ENCODE measurements around the gene GUCA2A.

The GUCA2A gene

DNA sequence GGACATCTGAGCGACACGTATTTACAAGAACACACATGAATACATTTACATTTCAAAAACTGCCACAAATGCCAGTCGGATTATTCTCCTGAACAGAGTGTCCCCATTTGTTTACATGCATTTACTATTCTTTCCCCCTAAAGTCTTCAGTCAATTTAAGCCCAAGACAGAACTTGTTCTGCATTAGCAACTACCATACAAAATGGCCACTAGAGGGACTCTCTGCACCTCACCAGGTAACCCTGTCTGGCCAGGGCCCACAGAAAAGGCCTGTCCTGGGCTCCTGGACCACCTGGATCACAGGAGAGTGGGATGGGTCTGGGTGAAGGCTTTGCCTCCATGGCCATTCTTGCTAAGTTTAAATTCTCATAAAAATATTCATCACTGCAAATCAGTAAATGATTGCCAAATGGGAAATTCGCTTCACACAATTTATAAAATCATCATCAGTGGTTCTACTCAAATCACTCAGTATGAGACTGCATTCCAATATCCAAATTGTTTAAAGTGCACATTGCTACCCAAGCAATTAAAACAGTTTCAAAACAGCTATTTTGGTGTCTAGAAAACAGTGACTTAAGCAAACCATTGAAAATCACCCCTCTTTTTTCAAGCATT lies 12.5 kb upstream of the GUCA2A start:
- DNase-seq = no peak

DNA sequence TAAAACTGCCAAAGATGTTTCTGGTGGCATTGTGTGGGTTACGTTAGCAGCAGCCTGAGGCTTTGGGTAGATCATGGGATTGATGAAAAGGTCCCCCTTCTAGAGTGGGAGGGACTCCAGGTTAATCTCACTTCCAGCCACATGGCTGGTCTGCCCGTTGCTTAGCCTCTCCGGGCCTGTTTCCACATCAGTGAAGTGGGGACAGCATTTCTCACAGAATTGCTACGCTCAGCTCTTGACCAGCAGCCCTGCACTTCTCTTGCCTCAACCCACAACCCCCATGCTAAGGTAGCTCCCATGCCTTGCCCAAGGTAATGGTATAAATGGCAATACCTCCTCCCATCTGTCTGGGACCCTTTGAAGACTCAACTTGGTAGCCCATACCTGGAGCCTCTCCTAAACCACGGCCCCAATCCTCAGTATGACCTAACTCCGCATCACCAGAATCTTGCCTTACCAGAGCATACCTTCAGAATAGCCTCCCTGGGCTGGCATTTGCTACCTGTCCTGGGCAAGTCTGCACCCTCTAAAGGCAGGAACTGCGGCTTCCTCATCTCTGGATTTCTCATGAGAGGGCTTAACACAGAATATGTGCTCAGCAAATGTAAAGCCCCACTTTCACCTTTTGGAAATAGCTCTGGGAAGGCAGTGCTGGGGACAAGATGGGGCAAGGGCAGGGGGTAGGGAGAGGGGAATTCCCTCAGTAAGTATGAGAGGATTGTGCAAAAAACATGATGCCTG lies 10.9 kb upstream of the GUCA2A start:
- DNase-seq = no peak

DNA sequence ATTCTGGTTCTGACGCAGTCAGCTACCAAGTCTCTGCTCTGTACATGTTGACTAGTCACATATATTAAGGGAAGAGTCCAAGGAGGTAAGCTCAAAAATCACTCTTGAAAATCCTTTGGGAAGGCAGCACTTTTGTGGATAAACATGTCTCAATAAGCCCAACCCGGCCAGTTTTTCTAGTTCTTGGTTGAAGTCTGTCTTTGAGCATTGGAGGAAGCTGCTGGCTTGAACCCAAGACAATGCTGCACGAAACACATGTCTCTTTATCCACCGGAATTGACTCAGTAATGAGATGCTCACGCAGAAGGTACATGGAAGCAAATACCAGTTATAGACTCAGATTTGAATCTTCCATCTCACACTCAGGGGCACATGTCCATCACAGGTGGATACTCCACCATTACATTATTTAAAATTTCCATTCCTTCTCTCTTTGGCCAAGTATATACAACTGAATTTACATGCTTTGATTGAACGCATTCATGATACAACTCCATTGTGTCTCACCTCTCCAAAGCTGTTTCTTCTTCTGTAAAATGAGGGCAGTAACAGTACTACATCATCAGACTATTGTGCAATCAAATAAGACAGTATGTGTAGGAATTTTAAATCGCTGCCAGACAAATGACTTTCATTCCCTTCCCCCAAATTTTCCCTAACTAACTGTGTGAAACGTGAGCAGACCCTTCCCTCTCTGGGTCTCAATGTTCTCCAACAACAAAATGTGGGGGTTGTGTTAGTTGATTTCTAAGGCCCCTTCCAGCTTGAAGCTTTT lies 9.6 kb upstream of the GUCA2A start:
- no peak for DNase-seq

DNA sequence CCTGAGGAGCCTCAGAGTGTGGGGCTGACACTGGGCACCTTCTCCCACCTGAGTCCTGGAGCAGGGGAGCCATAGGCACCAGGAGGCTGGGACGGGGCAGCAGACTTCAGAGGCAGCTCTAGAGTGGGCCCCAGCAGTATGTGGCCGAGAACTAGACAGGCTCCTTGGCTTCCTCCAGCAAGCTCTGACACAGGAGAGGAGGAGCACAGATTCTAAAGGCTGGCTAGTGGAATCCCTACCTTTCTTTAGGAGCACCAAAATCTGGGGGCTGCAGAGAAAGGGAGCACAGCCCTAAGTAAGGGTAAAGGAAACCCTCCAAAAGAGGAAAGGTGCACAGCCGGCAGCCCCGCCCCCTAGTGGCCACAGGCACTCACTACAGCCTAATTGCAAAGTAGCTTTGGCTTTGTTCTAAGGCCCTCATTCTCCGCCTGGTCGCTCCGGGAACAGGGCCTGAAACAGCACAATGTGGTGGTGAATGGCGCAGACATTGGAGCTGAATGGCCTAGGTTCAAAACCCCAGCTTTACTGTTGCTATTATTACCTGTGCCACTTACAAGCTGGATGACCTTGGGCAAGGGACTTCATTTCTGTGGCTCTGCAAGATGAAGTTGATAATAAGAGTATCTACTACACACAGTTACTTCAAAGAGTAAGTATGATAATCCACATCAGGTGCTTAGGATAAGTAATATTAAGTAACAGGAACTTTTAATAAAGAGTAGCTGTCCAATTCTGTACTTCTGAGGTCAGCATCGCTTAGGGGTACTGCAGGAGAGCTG lies 8.8 kb upstream of the GUCA2A start:
- DNase-seq = peak; percentile 38

DNA sequence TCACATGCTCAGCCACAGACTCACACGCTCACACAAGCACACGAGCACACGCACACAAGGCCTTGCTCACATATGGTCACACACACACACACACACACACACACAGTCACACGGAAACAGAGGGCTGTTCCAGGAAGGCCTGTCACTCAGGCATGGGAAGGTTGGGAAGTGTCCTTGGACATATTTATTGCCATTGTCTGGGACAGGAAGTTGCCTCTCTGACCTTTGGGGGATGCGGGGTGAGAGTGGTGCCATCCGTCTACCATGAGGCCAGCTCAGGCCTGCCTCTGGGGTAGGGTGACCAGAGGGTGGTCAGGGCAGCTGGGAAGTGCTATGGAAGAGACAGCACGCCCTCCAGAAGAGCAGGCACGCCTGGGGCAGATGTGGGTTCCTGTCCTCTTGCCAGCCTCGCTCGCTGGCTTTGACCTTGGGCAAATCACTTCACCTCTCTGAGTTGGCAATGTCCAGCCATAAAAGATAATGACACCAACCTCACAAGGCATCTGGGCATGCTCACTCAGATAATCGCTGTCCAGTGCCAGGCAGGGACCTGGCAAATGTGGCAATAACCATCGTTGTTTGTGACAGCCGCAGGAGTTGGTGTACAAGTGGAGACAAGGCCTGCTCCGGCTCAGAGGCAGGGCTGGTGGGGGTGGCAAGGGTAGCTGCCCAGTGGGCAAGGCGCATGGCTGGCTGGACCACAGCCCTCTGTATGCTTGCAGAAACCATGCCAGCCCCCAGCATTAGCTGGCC lies 8.0 kb upstream of the GUCA2A start:
- DNase-seq = no peak

DNA sequence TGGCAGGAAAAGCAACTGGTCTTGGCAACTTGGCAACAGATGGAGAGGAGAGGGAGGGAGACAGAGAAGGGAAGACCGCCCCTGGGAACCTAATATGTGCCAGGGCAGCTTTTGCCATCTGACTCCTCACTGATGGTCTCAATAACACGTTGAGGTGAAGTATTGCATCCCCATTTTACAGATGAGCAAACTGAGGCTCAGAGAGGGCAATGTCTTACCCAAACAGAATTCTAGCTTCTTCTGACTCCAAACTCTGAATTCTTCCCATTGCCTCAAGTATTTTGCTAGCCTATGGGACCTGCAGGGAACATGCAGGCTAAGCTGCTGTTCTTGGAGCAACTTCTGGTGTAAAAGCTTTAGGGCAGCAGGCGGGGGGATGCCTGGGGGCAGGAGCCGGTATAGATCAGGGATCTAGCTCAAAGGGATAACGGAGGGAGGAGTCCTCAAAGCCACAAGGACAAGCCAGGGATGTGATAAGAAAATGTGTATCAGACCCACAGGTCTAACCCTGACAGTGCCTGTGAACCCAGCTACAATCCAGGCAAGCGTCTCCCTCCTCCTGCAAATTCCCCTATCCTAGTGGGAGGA lies 7.2 kb upstream of the GUCA2A start:
- peak; percentile 30 for DNase-seq

DNA sequence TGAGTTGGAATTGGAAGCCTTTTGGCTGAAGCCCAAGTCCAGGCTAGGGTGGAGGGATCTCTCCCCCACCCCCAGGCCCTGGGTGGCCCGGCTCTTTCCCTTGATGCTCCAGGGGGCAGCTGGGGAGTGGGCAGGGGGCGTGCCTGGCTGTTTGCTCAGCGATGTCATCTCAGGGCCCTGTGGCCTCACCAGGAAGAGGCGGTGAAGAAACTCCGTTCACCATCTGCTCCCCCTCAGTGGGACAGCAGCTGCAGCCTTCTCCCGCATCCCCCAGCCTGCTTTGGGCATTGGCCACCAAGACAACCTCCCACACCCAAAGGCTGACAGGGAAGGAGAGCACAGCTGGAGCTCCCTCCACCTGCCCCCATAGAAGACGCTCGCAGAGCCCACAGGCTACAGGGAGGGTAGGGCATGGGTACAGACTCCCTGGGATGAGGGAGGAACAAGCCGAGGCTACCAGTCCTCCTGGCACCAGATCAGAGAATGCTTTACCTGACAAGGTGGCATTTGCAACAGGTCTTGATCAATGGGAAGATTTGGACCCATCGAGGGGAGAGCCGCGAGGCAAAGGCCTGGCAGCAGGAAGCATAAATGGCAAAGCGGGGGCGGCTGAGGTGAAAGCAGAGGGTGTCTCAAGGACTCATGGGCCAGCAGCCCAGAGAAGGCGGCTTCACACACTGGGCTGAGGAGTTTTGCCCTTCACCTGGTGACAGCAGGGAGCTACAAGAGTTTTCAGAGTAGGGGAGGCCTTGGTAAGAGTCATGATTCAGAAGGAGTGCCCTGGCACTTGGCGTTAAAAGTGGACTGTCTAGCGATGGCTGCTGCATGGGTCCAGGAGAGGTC lies 6.5 kb upstream of the GUCA2A start:
- DNase-seq = peak; percentile 77

DNA sequence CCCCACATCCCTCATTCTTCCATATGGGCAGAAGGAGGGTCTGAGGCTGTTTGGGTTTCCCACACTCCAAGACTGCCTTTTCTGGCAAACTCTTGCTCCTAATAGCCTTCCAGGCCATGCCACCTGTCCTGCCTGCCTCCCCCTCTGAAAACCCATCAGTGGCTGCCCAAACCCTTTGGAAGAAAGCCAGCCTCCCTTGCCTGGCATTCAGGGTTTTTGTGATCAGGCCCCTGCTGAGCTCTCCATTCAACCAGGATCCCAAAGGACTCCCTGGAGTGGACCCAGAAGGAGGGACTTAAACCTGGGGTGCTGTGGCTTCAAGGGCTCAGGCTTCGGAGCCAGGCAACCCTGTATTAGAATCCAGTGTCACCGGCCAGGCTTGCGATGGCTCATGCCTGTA lies 4.2 kb upstream of the GUCA2A start:
- DNase-seq = peak; percentile 43

DNA sequence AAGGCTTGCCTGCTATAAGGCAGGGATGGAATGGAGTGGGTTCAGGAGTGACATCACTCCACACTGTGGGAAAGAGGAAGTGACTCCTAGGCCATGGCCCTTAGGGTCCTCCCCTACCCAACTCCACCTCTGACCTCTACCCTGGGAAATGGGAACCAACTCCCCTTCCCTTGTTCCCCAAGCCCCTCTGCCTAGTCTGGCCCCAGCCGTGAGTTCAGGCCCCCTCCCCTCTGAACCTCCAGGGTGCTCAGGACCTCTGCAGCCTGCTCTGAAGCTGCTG lies 3.8 kb upstream of the GUCA2A start:
- no peak for DNase-seq

DNA sequence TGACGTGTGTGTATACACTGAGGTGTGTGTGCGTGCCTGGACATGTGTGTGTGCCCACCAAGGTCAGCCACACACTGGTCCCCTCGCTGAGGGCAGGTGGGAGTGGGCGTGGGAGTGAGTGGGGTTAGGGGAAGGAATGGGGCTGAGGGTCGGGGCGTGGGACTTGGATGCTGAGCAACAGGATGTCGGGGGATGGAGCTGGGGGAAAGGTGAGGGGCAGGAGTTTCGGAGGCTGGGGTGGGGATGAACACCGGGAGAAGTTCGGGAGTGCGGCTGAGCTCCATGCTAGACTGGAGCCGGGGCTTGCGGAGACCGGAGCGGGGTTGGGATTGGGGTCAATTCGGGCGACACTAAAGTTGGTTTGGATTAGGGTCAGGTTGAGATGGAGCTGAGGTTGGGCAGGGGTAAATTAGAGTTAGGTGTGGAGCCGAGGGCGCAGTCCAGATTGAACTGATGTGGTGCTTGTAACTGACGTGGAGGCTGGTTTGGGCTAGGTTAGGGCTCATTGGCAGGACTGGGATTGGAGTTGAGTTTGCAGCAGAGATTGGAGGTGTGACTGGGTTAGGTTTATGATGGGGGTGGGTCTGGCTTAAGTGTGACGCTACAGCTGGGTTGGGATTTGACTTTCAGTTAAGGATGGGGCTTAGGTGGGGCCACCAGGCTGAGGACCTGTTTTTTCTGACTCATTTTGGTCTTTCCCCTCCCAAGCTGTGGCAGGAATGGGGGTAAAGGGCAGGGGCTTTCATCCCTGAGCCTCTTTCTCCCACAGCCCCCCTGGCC lies 3.3 kb upstream of the GUCA2A start:
- no peak for DNase-seq

DNA sequence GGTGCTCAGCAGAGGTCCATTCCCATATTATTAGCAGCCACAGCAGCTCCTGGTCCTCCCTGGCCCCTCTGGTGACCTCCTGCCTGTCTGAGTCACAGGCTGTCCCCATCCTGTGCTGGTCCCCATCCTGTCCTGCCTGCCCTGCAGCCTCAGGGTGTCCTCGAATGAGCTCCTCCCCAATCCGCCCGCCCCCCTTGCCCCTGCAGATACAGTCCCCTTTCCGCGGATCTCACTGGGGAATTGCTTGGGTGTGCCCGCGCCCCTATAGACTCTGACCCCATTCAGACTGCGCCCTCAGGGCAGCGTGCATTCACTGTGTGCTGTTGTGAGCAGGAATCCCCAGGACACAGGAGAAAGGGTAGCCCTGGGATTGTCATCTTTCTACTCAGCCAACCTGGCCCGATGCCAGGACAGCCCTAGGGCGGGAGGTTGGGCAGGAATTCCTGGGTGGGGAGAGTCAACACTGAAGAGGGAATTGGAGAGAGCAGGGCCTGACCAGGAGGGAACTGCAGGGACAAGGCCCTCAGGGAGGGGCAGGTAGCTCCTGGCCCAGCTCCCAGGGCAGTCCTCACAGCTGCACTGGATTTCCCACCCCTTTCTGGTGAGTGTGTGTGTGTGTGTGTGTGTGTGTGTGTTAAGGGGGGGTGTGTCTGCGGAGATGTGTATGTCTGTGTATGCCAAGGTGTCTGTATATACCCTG lies 1.1 kb upstream of the GUCA2A start:
- DNase-seq = peak; percentile 17

DNA sequence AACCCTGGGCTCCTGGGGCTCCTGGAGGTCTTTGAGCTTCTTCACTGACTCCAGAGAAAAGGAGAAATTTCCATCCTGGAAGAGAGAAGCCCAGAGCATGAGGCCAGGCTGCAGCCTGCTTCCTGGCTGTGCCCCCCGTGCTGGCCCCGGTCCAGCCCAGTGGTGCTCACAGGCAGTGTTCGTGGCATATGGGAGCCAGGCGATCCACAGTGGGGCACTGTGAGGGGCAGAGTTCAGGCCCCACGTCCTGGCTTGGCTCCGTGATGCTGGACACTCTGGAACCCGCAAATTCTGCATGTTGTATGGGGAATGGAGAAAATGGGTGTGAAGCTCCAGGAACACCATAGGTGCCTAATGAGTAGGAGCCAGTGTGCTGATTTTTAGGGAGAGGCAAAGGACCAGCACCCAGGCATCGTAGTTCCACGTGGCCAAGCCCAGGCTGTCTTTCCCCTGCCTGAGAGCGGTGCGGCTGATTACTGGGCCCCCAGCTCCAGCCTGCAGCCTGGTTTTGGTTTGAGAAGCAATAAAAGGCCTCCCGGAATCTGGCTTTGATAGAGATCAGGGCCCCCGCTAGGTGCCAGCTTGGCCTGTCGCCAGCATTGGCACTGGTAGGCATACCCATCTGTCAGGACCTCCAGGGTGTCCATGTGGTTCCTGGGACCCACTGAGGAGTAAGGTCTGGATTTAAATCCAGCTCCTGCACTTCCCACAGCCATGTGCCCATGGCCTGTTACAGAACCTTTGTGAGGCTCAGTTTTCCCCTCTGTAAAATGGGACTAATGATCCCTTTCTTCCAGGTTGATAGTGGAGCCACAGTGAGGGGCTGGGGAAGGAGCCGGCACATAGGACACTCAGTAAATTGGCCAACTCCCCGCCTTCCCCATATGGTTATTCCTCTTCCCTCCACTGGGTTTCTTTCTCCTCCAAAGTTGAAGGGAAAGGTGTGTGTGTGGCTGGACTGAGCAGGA lies 725 bp downstream of the GUCA2A start:
- peak; percentile 52 for DNase-seq

DNA sequence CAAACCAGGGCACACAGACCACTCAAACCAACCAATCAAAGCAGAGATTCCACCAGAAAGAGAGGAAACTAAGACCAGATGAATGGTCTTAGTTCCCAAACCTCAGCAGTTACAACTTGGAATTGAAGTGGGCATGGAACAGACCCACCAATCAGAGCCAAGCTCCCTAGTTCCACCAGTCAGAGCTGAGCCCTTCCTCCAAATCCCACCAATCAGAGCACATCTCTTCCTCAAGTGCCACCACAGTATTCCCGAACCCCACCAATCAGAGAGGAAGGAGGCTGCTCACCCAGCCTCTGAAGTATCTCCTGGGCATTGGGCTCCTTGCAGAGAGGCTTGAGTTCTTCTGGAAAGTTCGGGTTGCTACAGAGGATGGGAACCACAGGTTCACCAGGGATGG lies 1.4 kb downstream of the GUCA2A start:
- no peak for DNase-seq

DNA sequence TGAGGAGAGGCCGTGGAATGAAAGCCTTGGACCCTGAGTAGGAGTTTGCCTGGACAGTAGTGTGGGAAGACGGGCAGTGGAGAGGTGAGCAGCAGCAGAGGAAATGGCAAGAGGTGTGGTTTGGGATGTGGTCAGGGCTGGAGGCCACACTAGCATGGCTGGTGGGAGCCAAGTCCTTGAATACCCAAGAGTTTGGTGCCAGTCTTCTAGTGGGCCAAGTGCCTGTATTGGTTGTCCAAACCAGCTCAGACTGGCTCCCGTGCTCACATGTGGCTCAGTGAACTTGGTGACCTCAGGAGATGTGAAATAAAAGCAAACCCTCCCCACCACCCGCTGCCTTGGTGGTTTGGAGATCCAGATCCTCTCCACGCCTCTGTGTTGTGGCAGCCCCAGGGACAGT lies 2.4 kb downstream of the GUCA2A start:
- DNase-seq = no peak

DNA sequence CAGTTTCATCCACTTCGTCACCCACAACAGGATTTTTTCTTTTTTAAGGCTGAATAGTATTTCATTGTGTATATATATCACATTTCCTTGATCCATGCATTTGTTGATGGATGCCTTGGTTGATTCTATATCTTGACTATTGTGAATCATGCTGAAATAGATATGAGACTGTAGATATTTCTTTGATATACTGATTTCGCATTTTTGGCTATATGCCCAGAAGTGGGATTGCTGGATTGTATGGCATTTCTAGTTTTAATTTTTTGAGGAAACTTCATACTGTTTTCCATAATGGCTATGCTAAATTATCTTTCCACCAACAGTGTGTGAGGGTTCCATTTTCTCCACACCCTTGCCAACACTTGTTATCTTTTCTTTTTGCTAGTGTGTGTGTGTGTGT lies 6.4 kb downstream of the GUCA2A start:
- no peak for DNase-seq

DNA sequence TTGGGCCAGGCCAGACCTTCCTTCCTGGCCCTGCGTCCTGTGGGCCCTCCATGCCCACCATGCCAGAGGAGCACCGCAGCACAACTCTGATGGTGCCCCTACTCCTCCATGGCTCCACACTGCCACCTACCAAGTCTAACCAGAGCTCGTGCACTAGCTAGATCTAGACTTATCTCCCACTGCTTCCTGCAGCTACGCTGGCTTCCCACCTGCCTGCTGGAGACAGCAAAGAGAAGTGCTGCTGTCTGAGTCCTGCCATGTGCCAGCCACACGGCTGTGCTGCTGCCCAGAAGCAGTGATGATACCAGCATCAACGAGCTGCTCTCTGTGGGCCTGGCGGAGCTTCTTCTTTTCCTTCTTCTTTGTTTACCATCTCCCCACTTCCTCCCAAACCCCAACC lies 6.9 kb downstream of the GUCA2A start:
- no peak for DNase-seq

DNA sequence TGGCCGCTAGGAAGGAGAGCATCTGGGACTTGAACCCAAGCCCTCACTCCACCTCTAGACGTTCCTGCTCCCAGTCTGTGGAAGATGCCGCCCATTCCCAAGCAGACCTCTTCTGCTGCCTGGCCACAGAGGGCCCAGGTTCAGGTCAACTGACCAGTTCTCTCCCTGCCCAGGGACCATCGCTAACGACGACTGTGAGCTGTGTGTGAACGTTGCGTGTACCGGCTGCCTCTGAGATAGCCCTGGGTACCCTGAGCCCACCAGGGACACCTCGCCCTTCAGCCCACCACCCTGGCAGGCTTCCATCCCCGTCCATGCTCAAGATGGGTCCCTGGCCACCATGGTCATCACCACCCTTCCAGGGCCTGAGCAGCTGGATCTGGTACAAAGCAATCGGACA lies 9.2 kb downstream of the GUCA2A start:
- DNase-seq = no peak

DNA sequence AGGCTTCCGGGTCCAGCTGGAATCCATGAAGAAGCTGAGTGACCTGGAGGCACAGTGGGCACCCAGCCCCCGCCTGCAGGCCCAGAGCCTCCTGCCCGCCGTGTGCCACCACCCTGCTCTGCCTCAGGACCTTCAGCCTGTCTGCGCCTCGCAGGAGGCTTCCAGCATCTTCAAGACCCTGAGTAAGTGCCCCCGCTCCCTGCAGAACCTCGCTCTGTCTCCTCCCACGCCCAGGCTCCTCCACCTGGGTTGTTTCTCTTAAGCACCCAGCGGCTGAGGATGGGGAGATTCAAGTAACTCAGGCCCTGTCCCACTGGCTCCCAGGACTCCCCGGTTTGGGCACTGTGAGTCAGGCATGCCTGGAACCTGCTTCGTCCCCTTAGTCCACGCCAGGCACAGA lies 9.9 kb downstream of the GUCA2A start:
- no peak for DNase-seq

DNA sequence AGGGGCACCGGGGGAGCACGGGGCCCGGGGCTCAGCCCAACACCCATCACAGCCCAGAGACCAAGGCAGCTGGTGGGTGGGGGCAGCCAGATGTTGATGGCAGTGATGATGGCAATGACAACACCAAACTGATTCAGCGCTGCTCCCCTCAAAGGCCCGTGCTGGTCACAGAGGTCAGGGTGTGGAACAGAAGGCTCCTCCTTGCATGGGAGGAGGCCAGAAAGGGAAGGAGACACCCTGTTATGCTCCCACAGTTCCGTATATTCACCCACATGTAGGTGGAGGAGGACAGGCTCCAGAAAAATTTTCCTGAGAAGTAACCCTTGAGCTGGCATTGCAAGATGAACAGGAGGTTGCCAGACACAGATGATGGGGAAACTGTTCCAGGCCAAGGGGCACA lies 10.9 kb downstream of the GUCA2A start:
- no peak for DNase-seq

All from DMS 273 treated with DMSO at 0.1 percent for 48 hours (cell line).